Endothelial cell (in vitro differentiated cells): ENCODE data around the gene IFI35. TPM values are rescaled to one million over a fixed set of nuclear protein-coding genes. Genes with fewer than 3 reads are reported as not detected.

Experiments used
- DNase-seq: peaks from one replicate; pipeline ENCODE4 v3.0.0; 2021; ENCODE audit warnings: low spot score
- H3K27ac Mint-ChIP-seq: one replicate; pipeline ENCODE4 v1.8.0; 2021; ENCODE audit warnings: mixed read lengths, inconsistent platforms; ENCODE audit not compliant: unreplicated experiment
- H3K27me3 Mint-ChIP-seq: one replicate; pipeline ENCODE4 v1.8.0; 2021; ENCODE audit warnings: mild to moderate bottlenecking, moderate library complexity, mixed read lengths, inconsistent platforms; ENCODE audit not compliant: unreplicated experiment
- H3K36me3 Mint-ChIP-seq: one replicate; pipeline ENCODE4 v1.8.0; 2021; ENCODE audit warnings: mild to moderate bottlenecking, low read depth, mixed read lengths, inconsistent platforms; ENCODE audit not compliant: unreplicated experiment
- H3K4me1 Mint-ChIP-seq: one replicate; pipeline ENCODE4 v1.8.0; 2021; ENCODE audit warnings: mild to moderate bottlenecking, mixed read lengths, inconsistent platforms; ENCODE audit not compliant: unreplicated experiment
- H3K4me3 Mint-ChIP-seq: one replicate; pipeline ENCODE4 v1.8.0; 2021; ENCODE audit warnings: mild to moderate bottlenecking, mixed read lengths, inconsistent platforms; ENCODE audit not compliant: unreplicated experiment
- H3K9me3 Mint-ChIP-seq: one replicate; pipeline ENCODE4 v1.8.0; 2021; ENCODE audit warnings: mixed read lengths, inconsistent platforms; ENCODE audit not compliant: unreplicated experiment
- total RNA-seq: library from RNA; stranded (reverse); fragmentation: NEBNext Ultra II Directional; extraction: Animal tissue kit (Norgen Biotek cat#: 25700); gene quantifications from one replicate; pipeline ENCODE4 v1.2.1, GENCODE V29; 2021; ENCODE audit not compliant: unreplicated experiment
- TF ChIP-seq, protein P1 (sequence below): fragments of 200-600 bp; sonication (generic); IDR thresholded peaks from one replicate; pipeline ENCODE4 v1.5.0; 2021; ENCODE audit warnings: antibody characterized with exemption; ENCODE audit not compliant: unreplicated experiment

The IFI35 gene
- total RNA-seq, 1 donor from 2014 or later: 4.2 TPM

DNA sequence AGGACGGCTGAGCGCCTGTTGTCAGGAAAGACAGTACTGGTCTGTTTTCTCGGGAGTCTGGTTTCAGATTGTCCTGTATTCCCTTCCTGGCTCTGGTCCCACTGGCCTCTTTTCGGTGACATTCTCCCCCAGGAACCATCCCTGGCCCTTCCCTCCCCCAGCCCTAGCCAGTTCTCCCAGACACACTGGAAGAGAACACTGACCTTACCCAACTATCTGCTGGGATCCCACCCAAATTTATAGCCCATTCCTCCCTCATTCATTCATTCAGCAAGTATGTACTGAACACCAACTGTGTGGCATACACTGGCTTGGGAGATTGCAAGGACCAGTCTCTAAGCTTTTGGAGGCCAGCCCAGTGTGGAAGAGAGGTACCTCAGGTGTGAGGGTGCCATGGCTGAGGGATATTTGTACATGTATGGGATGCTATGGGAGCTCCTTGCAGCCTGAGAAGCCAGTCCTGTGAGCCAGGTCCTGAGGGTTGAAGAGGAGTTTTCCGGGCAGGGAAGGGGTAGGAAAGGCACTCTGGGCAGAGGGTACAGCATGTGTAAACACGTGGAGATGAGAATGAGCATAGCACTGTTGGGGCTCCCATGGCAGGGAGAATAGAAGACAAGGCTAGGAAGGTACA lies 23.7 kb downstream of the IFI35 start:
- H3K27ac Mint-ChIP-seq: no peak overlapping the region

DNA sequence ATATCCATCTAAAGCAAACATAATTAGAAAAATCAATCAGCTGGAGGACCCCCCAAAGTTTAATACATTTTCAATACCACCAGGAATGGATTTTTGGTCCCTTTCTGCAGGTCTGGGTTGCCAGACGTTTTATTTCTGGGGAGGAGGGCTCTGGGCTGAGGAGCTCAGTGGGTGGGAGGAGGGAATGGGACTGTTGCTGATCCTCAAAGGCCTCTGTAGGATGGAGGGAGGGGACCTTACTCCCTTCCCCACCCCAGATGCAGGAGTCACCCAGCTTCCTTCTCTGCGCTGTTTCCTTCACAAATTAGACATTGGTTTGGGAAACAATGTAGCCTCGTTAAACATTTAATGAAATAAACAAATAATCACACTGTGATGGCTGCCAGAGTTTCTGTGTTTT lies 25.1 kb downstream of the IFI35 start:
- Mint-ChIP-seq H3K4me1 (peaks cover 11% of the 10 kb centered on the region), H3K9me3 (no peaks in the 10 kb centered on the region), H3K36me3 (peaks cover 4% of the 10 kb centered on the region), H3K27me3 (peaks cover 10% of the 10 kb centered on the region), H3K27ac (no peak overlapping the region), H3K4me3 (no peak overlapping the region)
- DNase-seq: no peak
- TF ChIP-seq, protein P1, sequence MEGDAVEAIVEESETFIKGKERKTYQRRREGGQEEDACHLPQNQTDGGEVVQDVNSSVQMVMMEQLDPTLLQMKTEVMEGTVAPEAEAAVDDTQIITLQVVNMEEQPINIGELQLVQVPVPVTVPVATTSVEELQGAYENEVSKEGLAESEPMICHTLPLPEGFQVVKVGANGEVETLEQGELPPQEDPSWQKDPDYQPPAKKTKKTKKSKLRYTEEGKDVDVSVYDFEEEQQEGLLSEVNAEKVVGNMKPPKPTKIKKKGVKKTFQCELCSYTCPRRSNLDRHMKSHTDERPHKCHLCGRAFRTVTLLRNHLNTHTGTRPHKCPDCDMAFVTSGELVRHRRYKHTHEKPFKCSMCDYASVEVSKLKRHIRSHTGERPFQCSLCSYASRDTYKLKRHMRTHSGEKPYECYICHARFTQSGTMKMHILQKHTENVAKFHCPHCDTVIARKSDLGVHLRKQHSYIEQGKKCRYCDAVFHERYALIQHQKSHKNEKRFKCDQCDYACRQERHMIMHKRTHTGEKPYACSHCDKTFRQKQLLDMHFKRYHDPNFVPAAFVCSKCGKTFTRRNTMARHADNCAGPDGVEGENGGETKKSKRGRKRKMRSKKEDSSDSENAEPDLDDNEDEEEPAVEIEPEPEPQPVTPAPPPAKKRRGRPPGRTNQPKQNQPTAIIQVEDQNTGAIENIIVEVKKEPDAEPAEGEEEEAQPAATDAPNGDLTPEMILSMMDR: no peak

More for the DNA sequence above, 23.7 kb downstream of the IFI35 start:
- no peak overlapping the region for H3K4me3 Mint-ChIP-seq
- no peaks in the 10 kb centered on the region for H3K9me3 Mint-ChIP-seq
- DNase-seq: no peak
- H3K4me1 Mint-ChIP-seq: peaks cover 11% of the 10 kb centered on the region
- H3K27me3 Mint-ChIP-seq: peaks cover 10% of the 10 kb centered on the region
- H3K36me3 Mint-ChIP-seq: peaks cover 4% of the 10 kb centered on the region
- TF ChIP-seq, protein P1: no peak

DNA sequence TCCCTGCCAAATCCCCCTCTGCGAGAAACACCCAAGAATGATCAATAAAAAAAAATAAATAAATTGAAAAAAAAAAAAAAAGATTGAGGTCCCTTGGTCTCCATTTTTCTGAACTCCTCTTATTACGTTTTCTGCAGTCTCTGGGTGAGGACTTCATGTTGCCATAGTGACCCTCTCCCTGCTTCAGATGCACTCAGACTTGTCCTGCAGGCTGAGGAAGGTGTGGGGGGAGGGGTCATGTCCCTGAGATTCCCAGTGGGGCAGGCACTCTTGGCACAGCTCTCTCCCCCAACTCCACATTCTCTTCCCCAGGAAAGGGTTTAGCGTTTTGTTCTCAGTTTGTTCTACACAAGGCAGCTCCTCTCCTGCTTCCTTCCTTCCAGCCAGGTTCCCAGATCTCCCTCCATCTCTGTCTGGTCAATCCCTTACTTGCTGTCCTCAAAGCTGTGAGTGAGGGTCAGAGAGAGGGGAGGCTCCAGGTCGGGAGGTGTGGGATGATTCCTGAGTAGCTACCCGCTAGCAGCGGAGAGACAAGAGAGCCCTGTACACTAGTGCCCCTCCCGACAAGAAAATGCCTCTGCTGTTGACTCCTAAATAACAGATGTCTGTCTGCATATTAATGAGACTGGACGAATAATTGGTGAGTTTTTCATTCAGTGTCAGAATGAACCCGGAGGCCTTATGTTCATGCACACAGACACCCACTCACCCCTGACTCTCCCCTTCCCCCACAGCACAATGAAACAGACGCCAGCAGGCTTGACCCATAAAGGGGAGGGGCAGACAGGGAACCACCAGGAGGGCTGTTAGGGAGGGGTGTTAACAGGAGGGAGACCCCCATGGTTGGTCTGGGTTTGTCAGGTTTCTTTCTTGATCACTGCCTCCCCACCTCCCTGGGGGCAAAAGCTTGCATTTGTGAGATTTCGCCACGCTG lies 27.6 kb downstream of the IFI35 start:
- no peak for DNase-seq
- H3K4me1 Mint-ChIP-seq: peaks cover 11% of the 10 kb centered on the region
- no peaks in the 10 kb centered on the region for H3K36me3 Mint-ChIP-seq
- H3K4me3 Mint-ChIP-seq: no peak overlapping the region
- H3K27me3 Mint-ChIP-seq: peaks cover 2% of the 10 kb centered on the region
- H3K9me3 Mint-ChIP-seq: no peaks in the 10 kb centered on the region
- H3K27ac Mint-ChIP-seq: peak overlapping the region; percentile 84
- TF ChIP-seq, protein P1: no peak

- Mint-ChIP-seq H3K4me3 (no peak overlapping the region), H3K27ac (no peak overlapping the region), H3K36me3 (no peaks in the 10 kb centered on the region), H3K9me3 (no peaks in the 10 kb centered on the region), H3K27me3 (peaks cover 2% of the 10 kb centered on the region), H3K4me1 (peaks cover 11% of the 10 kb centered on the region)
- TF ChIP-seq, protein P1: no peak
- DNase-seq: no peak
These were observed 28.3 kb downstream of the IFI35 start for GRCh38 chr17:43034894-43035293.

DNA sequence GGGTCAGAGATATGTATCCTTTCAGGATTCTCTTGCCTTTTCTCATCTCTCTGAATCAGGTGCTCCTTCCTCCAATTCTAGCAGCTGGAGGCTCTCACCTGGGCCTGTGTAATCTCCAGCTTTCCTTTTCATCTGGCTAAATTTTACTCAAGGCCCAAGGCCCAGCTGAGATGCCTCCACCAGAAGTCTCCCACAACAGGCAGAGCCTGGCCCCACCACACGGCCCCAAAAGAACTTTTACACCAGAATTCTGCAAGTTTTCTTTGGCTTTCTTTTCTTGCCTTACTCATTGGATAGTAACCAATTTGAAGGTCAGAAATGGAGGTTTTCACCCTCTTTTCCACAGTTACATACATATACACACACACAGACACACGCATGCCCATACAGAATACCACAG lies 33.1 kb downstream of the IFI35 start:
- Mint-ChIP-seq H3K9me3 (no peaks in the 10 kb centered on the region), H3K27me3 (peaks cover 4% of the 10 kb centered on the region), H3K4me3 (no peak overlapping the region), H3K36me3 (no peaks in the 10 kb centered on the region), H3K27ac (no peak overlapping the region), H3K4me1 (peaks cover 14% of the 10 kb centered on the region)
- DNase-seq: no peak
- TF ChIP-seq, protein P1: no peak
